Forelimb muscle (tissue), 1 donor: Measurements from ENCODE around the gene STK33. TPM values are rescaled to one million over a fixed set of nuclear protein-coding genes. Genes with fewer than 3 reads are reported as not detected.
A peak's percentile ranks its signal among the peaks of the same experiment; 100 is the strongest.

Experiments
- DNase-seq: peaks from one replicate; pipeline ENCODE4 v3.0.0-alpha.2; 2013; ENCODE audit warnings: low read depth
- polyA plus RNA-seq: library from polyadenylated mRNA; unstranded; fragments of 120-200 nt; gene quantifications from one replicate; pipeline ENCODE4 v1.2.1, GENCODE V29; 2013; ENCODE audit not compliant: insufficient read length

STK33 gene
- polyA plus RNA-seq, 1 donor: 3.7 TPM

DNA sequence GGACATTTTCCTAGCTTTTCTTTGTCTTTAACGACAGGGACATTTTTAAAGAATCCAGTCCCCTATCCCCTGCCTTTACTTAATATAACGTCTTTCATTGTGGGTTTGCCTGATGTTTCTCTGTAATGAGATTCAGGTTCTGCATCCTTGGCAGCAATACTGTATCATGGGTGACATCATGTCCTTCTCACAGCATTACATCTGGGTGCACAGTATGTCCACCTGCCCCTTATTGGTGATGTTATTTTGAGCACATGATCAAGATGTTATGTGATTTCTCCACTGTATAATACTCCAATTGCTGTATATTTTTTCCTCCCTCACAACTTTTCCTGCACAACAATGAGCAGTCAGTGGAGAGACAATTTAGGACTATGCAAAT is 9.7 kb upstream of the STK33 start:
- DNase-seq: no peak

DNA sequence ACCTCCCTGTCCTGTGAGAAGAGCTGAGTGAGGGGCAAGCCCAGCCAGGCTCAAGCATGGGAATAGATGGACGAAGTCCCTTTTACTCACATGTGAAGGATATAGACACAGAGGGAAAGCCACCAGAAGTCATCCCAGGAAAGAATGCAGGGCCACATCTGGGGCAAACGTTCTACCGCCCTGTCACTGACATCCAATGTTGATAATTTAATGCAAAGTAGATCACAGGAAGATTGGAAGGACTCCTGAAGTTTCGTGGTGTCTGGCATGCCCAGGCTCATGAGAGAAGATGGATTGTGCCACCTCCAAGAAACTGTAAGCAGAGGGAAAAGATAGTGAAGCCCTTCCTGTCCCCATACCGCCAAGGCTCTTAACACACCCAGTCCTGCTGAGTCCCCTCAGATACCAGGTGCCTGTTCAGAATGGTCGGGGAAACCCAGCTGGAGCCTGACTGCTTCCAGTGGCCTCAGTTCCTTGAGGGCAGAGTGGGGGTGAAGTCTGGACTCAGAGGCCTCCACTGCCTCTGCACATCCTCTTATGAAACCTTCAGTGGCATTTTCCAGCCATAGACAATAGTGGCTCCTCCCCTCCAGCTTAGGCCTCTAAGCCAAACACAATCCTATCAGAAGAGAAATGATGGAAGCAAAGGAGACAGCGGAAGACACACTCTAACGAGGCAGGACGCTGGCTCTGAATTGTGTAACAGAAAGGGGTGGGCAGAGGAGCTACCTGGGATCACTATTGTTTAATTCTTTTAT is 7.5 kb upstream of the STK33 start:
- DNase-seq: no peak

DNA sequence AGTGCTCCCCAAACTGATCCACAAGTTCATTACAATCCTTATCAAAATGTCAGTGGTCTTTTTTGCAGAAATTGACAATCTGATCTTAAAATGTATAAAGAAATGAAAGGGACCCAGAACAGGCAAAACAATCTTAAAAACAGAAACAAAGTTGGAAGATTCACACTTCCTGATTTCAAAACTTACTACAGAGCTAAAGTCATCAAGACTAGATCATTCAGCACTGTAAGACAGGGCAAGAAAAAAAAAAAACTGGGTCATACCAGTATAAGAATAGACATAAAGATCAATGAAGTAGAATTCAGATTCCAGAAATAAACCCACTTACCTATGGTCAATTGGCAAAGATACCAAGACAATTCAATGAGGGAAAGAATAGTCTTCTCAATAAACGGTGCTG is 4.5 kb upstream of the STK33 start:
- DNase-seq: no peak

DNA sequence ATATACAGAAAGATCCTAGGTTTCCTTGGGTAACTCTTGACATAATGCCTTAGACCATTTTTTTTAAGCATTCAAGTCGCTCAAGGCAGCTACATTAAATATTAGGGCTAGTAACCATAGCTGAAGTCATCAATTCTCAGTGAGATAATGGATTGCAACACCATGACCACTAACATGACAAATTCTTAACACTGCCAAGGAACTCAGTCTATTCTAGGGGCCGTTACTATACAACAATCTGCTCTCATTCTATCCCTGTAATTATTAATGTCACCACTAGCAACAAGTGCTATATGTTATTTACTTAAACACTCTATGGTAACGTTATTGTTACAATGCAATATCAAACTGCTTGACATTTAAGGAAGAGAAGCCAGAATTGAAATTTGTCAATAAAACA is 3.2 kb upstream of the STK33 start:
- DNase-seq: peak; percentile 5

DNA sequence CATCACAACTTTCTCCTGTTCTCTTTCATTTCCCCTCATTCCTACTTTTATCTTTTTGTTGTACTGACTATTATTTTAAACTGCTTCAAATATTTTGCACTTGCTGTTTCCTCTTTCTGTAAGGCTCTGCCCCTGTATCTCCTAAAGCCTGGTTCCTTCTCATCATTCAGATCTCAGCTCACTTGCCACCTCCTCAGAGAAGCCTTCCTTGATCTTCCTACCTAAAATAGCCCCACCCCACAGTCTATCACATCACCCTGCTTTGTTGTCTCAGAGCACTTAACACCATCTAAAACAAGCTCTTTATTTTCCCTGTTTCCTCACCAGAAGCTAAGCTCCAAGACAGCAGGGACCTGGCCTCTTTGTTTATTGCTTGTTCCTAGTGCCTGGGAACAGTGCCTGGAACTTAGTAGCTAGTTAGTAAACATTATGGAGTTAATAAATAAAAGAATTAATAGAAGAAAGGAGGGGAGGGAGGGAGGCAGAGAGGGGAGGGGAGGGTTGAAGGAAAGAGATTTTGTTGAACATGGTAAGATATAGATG is 2.5 kb upstream of the STK33 start:
- DNase-seq: no peak

DNA sequence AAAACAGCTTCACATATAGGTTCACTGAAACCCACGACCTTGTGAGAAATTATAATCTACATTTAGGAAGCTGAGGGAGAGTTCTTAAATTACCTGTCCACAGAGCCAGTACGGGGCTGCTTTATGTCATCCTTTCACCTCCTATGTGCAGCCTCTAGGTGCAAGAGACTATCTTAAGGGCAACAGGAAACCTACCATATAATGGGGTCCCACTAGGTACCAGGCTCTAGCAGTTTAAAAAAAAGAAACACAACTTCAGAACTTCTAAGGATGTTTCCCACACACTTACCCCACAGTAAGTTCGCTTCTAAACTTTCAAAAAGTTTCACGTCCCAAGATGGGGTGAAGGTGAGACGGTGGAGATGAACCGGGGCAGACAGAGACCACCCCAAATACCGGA is 573 bp downstream of the STK33 start:
- DNase-seq: no peak

DNA sequence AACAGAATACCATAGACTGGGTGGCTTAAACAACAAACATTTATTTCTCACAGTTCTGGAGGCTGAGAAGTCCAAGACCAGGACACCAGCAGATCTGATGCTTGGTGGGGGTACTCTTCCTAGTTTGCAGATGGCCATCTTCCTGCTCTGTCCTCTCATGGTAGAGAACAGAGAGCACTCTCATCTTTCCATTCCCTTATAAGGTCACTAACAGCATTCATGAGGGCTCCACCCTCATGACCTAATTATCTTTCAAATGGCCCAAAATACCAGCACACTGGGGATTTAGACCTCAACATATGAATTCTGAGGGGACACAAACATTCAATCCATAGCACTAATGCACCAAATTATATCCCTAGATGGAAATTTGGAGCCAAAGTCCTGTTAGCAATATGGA is 6.1 kb downstream of the STK33 start:
- no peak for DNase-seq

DNA sequence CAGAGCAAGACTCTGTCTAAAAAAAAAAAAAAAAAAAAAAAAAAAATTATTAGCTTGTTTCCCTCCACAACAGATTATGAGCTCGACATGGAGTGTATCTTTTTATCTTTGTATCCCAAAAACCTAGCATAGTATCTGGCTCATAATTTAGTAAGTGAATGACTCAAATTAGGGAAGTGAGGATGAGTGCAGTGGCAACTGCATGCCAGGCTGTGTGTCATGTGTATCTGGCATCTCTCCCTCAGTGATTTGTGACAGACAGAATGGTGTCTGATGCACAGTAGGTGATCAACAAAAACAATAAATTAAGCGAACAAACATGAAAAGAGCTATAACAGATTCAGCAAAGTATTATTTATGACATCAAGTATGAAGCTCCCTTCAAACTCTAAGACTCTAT is 7.2 kb downstream of the STK33 start:
- DNase-seq: no peak

DNA sequence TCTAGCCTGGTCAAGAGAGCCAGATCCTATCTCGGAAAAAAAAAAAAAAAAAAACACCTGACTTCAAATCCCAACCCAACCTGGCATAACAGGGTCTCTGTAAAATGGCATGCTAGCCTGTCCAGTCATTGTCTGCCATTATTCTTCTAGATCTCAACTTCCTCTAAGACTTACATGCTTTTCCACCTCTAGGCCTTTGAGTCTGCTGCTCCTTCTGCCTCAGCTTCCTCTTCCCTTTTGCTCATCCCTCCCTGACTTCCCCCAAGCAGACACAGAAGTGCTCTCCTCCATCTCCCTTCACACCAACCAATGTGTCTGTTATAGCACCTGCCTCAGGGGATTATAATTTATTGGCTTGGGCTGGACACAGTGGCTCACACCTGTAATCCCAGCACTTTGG is 7.8 kb downstream of the STK33 start:
- no peak for DNase-seq

DNA sequence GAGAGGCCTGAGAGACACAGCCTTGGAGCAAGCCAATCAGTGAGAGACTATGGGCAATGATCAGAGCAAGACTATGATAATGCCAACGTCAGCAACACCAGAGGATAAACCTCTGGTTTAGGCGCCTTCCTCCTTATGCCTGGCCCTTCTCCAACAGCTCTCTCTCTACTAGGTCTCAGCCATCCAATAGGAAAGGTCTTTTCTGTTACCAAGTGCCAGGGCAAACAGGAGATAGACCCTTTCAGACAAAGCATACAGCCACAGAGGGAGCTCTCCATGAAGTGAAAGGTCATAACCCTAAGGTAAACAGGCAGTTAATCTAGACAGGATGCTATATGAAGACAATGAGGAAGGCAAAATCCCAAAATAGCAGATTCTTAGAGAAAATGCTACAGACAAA is 9.5 kb downstream of the STK33 start:
- DNase-seq: no peak

DNA sequence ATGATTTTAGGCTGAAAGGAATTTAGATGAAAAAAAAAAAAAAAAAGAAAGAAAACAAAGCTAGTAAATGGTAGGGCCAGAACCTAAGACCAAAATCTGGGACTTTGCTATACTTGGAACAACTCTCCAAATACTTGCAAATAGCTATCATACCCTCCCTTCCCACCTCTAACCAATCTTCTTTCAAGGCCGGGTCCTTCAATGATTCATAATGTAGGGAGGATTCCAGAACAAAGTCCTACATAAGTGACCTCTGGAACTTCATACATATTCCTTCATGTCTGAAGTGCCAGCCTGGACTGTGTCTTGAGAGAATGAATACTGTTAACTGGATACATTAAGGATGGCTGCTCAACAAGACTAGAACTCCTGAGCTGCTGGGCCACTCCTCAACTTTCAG is 9.9 kb downstream of the STK33 start:
- no peak for DNase-seq

DNA sequence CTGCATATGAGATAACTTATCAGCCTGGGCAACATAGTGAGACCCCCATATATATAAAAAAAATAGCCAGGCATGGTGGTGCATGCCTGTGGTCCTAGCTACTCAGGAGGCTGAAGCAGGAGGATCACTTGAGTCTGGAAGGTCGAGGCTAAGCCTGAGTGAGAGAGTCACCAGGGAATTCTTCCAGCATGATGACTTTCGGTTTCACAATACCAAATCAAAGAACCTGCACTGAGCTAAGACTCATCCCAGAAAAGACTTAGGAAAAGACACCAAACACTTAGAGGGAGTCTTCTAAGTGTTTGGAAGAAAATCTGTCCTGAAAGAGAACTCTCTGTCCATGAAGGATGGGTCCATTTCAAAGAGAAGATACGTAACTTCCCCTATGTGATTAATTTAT is 12.7 kb downstream of the STK33 start:
- no peak for DNase-seq

DNA sequence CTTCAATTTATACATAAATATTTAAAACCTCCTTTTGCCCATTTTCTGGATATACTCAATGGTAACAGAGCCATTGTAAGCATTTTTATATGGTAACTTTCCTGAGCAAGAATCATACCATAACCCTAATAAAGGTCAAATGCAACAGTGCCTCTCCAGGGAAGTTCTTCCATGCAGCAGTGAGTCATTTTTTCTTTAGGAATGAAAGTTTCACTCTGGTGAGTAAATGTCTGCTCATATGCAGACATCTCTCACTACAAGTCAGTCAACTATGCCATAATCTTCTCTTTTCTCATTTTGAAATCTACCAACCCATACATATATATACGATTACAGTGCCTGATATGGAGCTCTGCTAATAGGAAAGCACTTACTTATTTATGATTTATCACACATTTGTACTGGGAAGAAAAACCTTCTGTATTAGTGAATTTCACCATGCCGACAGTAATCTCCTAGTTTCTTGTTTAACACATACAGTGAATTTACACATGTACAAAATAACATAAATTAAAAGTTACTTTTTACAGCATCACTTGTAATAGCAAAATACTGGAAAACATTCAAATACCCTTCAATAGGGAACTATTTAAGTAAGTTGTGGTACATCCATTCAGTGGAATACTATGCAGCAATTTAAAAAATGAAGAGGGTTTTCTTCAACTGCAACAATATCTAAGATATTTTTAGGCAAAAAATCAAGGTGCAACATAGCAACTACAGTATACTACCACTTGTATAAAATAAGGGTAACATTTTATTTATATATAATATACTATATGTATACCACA is 16.0 kb downstream of the STK33 start:
- DNase-seq: no peak

DNA sequence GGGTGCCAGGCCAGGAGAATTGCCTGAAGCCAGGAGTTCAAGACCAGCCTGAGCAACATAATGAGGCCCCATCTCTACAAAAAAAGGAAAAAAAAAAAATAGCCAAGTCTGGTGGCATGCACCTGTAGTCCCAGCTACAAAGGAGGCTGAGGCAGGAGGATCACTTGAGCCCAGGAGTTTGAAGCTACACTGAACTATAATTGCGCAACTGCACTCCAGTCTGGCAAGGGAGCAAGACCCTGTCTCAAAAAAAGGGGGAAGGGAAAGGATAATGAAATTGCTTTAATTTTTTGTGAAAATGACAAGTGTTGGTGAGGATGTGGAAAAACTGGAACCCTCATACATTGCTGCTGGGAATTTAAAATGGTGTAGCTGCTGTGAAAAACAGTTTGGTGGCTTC is 19.2 kb downstream of the STK33 start:
- DNase-seq: no peak

DNA sequence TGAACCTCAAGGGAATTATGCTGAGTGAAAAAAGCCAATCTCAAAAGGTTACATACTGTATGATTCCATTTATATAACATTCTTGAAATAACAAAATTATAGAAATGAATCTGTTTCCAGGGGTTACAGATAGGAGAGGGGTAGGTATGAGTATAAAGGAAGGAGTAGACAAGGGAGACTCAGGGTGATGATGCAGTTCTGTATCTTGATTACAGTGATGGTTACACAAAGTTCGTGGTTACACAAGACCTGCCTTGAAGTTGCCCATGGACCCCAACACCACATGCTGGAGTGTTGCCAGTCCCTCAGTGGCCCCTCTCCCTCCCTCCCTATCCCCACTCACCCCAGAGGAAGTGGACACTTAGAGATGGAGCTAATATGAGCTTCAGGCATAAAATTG is 20.3 kb downstream of the STK33 start:
- no peak for DNase-seq

DNA sequence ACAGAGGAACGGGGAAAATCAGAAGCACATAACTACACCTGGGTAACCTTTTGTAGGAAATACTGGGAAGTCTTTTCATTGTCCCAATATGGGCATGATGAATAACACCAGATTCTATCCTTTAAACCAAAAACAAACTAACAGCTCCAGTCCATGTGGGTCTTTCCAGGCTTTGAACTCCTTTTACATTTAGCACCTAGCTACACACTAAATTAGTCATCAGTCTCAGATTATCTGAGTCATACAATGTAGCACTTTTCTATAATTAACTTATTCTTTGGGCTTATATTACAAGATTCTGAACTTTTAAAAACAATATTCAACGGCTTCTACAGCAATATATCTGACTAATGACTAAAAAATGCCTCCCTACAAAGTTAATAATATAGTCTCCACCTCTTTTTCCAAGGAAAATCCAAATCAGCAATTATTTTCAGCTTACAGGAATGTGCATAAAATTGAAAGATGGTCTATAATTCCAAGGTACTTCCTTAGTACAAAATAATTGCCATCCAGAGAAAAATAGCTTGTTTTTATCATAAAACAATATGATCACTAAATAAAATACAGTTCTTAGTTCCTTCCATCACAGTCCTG is 26.3 kb downstream of the STK33 start:
- no peak for DNase-seq

DNA sequence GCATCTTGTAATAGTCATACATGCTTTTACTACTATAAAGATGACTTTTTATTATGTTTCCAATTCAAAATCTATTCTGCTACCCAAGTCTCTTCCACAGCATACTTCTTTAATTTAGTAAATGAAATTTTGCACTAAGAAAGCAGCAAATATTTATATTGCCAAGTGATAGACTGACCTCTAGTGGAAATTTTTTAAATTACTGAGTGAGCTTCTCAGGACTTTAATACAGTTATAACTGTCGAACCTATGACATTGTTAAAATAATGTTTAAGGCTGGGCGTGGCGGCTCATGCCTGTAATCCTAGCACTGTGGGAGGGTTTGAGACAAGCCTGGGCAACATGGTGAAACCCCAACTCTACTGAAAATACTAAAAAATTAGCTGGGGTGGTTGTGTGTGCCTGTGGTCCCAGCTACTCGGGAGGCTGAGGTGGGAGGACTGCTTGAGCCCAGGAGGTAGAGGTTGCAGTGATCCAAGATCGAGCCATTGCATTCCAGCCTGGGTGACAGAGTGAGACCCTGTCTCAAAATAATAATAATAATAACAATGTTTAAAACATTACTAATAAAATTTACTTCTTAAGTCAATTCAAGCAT is 27.3 kb downstream of the STK33 start:
- peak; percentile 16 for DNase-seq

DNA sequence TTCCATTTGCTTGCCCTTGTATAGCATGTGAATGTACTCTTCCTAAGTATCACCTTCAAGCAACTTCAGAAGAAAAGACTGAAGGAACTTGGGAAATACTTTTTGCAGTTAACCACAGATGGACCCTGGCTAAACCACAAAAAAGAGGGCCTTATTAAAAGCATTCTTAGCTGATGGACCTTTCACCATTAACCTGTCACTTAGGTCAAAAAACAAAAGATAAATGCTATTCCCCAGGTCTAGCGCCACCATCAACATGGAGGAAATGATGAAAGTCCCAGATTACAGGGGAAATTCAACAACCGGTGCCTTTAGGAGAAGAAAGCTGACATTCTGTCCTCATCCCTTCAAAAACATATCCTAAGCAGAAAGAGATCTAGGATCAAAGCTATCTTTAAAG is 29.5 kb downstream of the STK33 start:
- no peak for DNase-seq

DNA sequence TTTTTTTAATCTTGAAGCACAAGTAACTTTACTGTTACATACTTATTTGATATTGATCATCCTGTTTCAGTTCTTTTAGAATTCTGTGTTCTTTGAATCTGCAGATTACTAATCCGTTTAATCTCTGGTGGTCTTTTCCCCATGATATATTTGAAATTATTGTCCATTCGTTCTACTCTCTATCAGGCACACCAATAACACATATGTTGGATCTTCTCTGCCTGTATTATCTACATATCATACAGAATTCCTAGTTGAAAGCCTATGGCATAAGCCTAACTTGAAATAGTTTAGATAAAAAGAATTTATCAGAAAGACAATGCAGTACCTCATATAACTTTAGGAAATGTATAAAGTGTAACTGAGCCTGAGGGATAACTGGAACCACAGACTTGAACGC is 32.6 kb downstream of the STK33 start:
- DNase-seq: no peak

DNA sequence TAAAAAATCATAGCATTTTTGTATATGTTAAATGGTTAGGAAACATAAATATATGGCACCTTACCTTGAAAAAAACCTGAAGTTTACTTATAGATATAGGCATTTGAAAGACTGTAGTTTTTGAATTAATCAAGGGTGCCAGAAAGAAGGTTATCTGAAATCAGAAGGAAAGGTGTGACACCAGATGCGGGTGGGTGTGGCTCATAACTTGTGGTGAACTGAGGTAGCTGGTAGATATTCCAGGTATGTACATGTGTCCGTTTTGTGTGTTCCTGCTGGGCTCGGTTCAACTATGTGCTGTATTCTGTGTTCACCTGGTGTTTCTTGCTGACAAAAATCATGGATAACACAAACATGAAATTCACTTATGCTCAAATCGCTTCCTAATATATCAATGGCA is 35.6 kb downstream of the STK33 start:
- no peak for DNase-seq

DNA sequence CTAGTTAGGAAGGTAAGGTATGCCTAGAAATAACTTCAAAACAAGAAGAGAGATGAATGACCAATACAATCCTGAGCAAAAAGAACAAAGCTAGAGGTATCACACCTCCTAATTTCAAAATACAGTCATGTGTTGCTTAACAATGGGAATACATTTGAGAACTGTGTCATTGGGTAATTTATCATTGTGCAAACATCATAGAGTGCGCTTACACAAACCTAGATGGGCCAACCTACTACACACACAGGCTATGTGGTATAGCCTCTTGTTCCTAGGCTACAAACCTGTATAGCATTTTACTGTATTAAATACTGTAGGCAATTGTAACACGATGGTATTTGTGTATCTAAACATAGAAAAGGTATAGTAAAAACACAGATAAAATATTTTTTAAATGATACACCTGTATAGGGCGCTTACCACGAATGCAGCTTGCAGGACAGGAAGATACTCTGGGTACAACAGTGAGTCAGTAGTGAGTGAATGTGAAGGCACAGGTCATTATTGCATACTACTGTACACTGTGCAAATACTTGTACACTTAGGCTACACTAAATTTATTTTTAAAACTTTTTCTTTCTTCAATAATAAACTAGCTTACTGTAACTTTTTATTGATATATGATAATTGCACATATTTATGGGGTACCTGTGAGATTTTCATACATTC is 48.2 kb downstream of the STK33 start:
- no peak for DNase-seq

DNA sequence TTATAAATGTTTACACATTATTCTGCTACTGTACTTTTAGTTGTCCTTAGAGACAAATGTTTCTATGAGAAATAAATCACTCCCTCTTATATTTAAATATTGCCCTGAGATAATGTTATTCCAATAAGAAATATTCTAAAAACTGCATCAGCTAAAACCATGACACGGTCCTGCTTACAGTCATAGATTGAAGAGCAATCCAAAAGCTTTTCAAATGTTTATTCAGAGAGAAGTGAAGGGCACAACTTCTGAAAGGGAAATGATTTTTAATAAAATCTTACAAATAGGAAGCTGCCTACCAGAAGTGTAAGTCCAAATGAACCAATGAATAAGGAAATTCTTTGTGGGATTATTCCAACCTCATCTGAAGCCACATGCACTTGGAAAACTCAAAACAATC is 49.2 kb downstream of the STK33 start:
- DNase-seq: no peak
